NB4 (cell line): ENCODE data around the gene ACTN1.

Experiments used
- DNase-seq: peaks from one replicate; pipeline ENCODE4 v3.0.0; 2010; ENCODE audit warnings: low read depth
- H3K4me3 ChIP-seq: one replicate; pipeline ENCODE4 v1.5.1; 2011; ENCODE audit warnings: mild to moderate bottlenecking, low read depth, low read length, moderate library complexity
- MYC ChIP-seq: IDR thresholded peaks from 2 replicates; pipeline ENCODE4 v1.6.1; 2011; ENCODE audit warnings: low read depth, low read length
- POLR2A ChIP-seq: IDR thresholded peaks from 2 replicates; pipeline ENCODE4 v1.6.1; 2011; ENCODE audit warnings: mild to moderate bottlenecking; ENCODE audit not compliant: insufficient read length; ENCODE audit errors: extremely low read depth
- TF ChIP-seq, protein P1 (sequence below): IDR thresholded peaks from one replicate; pipeline ENCODE4 v1.5.1; 2012; ENCODE audit warnings: low read depth, low read length
- TF ChIP-seq, protein P2 (sequence below): IDR thresholded peaks from 2 replicates; pipeline ENCODE4 v1.6.1; 2011; ENCODE audit warnings: low read depth, low read length

The ACTN1 gene

DNA sequence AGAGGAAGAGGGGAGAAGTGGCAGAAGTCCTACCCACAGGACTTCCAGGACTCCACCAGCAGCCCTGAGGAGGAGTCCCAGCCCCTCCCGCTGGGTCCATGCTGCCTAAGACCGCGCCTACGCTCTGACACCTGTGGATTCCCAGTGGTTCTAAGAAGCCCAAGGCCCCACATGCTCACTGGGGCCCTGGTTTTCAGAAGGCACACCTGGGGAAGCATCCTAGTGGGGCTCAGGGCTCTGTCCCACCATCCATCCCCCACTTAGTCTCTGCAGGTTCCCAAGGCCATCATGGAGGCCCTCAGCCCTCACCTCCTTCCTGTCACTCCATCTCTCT lies 32.6 kb downstream of the ACTN1 start:
- TF ChIP-seq, protein P1, sequence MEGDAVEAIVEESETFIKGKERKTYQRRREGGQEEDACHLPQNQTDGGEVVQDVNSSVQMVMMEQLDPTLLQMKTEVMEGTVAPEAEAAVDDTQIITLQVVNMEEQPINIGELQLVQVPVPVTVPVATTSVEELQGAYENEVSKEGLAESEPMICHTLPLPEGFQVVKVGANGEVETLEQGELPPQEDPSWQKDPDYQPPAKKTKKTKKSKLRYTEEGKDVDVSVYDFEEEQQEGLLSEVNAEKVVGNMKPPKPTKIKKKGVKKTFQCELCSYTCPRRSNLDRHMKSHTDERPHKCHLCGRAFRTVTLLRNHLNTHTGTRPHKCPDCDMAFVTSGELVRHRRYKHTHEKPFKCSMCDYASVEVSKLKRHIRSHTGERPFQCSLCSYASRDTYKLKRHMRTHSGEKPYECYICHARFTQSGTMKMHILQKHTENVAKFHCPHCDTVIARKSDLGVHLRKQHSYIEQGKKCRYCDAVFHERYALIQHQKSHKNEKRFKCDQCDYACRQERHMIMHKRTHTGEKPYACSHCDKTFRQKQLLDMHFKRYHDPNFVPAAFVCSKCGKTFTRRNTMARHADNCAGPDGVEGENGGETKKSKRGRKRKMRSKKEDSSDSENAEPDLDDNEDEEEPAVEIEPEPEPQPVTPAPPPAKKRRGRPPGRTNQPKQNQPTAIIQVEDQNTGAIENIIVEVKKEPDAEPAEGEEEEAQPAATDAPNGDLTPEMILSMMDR, result no peak
- TF ChIP-seq, protein P2, sequence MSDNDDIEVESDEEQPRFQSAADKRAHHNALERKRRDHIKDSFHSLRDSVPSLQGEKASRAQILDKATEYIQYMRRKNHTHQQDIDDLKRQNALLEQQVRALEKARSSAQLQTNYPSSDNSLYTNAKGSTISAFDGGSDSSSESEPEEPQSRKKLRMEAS, result no peak
- TF ChIP-seq MYC (no peak), POLR2A (no peak)
- DNase-seq, result no peak
- no peak overlapping the region for H3K4me3 ChIP-seq

DNA sequence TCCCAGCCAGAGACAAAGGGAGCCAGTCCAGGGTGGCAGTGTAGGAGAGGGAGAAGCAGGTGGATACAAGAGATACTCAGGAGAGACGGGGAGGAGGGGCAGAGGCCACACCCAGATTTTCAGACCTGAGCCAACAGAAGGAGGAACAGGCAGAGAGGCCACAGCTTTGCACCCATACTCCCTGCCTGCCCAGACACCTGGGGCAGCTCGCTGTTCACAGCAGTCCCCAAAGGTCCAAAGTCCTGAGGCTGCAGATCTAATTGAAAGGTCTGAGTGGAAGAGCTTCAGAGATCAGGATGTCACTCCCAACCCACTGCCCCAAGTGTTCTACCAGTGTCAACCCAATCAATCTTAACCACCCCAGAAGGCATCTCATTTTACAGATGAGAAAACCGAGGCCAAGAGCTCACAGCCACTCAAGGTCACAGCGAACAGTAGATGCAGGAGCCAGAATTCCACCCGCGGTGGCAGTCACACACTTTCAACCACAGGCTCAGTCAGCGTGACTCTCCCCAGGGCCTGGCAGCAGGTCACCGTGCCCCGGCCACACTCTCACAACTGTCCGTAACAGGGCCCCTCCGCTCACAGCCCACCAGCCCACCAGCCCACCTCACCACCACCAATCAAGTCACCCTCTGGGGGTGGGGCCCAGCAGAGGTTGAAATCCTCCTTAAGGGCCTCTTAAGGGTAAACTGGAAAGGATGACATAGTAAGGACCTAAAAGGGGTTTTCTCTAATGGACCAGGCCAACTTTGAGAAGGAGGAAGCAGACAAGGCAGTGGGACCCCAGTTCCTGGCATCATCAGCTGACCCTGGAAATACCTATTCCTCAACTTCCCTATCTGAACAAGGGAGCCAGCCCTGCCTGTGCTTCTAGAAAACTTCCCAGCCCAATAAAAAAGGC lies 33.3 kb downstream of the ACTN1 start:
- TF ChIP-seq, protein P1, result no peak
- TF ChIP-seq, protein P2, result no peak
- no peak for TF ChIP-seq MYC
- no peak for TF ChIP-seq POLR2A
- H3K4me3 ChIP-seq, result no peak overlapping the region
- DNase-seq, result no peak

DNA sequence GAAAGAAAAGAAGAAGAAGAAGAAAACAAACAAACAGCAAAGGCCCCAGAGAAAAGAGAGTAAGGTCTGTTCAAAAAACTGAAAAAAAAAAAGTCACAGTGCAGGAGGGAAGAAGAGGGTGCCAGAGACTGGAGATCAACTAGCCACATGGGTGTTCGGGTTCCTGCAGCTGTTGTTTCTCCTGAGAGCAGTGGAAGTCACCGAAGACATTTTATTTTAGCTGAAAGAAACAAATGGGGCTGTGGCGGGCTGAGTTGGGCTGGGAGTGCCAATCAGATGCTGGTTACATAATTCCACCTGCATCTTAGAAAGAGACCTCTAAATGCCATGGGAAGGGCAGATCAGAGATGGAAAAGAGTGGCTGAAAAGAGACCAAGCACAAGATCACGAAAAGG lies 33.9 kb downstream of the ACTN1 start:
- H3K4me3 ChIP-seq, result no peak overlapping the region
- DNase-seq, result no peak
- TF ChIP-seq MYC (no peak), POLR2A (no peak)
- TF ChIP-seq, protein P1, result no peak

DNA sequence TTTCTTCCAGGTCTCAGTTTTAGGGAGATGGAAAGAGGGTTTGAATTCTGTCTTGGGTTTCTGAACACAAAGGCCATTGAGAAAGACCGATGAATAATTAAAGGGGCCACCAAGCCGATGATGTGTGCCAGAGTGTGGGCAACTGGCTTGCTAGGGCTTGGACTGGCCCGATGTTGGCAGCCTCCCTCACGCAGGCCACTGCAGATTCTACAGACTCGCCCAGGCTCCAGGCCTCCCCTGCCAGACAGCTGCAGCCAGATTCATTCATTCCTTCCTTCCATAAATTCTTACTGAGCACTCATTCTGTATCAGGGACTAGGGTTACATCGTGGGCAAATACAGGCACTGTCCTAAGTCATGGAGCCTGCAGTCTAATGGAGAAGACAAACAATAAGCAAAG lies 34.9 kb downstream of the ACTN1 start:
- DNase-seq, result no peak
- TF ChIP-seq, protein P1, result no peak
- H3K4me3 ChIP-seq, result no peak overlapping the region

DNA sequence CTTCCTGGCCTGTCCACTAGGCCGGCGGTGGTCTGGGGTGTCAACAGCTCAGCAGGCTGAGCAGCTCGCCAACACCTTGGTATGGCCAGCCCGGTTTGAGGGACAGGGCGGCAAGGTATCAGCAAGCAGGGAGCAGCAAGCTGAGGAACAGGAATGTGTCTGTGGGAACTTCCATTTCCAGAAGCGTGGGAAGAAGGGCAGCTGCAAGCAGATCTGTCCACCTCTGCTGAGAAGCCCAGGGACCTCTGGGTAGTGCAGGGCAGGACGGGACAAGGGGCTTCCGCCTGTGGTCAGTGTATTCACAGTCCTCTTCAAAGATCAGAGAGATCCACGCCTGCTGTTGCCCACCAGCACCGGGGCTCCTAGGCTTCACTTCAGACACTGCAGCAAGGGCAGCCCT lies 36.0 kb downstream of the ACTN1 start:
- no peak for DNase-seq
- TF ChIP-seq POLR2A (no peak), MYC (no peak)
- TF ChIP-seq, protein P1, result no peak
- TF ChIP-seq, protein P2, result no peak
- no peak overlapping the region for H3K4me3 ChIP-seq

DNA sequence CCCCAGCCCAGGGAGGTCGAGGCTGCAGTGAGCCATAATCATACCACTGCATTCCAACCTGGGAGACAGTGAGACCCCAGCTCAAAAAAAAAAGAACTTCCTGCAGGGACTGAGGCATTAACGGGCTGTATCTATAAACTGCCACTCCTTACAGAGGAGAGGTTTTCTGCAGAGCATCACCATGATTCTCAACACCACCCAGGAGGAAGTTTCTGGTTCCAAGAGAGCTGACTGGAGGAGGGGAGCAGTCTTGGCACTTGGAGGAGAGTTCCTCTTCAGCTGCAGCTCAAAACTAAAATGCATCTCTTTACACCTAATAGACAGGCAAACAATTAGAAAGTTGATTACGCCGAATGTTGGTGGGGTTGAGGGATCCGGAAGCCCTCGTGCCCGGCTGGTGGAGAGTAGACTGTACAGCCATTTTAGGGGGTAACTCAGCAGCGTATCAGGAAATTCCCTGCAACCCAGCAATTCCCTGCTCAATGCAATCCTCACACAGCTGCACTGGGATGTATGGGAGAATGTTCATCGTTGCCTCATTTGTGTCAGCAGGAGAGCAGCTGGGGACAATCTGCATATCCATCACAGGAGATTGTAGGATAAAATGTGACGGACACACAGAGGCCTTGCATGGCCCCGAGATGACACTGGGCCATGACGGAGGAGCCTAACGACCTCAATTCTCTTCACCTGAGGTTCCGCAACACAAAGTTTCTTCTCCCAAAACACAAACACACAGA lies 36.6 kb downstream of the ACTN1 start:
- DNase-seq, result peak; percentile 41
- TF ChIP-seq, protein P1, result no peak
- TF ChIP-seq MYC (no peak), POLR2A (no peak)
- TF ChIP-seq, protein P2, result no peak
- H3K4me3 ChIP-seq, result no peak overlapping the region
